ENCODE measurements around the gene TSPAN32. TPM values are rescaled to one million over a fixed set of nuclear protein-coding genes. Genes with fewer than 3 reads are reported as not detected.
A peak's percentile ranks its signal among the peaks of the same experiment; 100 is the strongest.
"Not testable (repeated sequence)": the region's sequence is repeated elsewhere in the genome, so short reads cannot be mapped to it uniquely, and the experiment has no call there.

The TSPAN32 gene
- polyA plus RNA-seq, 1 donor from 2014 or later: 7.1 TPM

DNA sequence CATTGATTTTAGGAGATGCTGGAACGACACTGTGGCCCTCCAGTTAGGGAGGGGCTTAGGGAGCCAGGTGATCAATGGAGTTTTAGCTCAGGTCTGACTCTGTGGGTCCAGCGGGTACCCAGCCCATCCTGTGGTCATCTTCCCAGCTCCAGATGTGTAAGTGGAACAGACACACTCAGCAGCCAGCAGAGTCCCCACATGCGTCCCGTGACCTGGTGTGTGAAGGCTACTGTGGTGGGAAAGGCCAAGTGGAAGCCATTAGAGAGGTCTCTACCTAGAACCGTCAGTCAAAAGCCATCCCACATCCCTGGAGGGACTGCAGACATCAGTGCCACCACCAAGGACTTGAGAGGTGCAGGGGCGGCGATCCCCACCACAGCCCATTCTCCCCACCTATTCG lies 55.4 kb downstream of the TSPAN32 start:
- Mint-ChIP-seq H3K4me1 (peaks cover 0 to 9% (median 5%) of the 10 kb centered on the region in 3 donors), H3K9me3 (no peaks in the 10 kb centered on the region), H3K27me3 (no peaks in the 10 kb centered on the region), H3K4me3 (no peak overlapping the region), H3K36me3 (no peaks in the 10 kb centered on the region), H3K27ac (no peak overlapping the region)

DNA sequence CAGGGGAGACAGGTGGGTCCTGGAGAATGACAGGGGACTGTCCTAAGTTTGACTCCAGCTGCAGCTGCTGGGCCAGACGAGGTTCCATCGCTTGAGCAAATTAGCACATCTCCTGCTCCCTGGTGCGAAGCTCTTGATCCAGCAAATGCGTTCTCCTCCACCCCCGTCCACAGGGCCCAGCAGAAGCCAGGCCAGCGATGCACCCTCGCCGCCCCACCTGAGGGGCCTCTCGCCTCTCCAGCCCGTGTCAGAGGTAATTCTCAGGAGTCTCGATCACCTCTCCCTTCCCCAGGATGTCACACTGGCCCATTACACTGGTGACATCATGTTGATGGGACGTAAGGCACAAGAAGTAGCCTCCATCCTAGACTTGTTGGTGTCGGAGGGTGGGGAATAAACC lies 55.8 kb downstream of the TSPAN32 start:
- H3K36me3 Mint-ChIP-seq, H3K27ac Mint-ChIP-seq, H3K27me3 Mint-ChIP-seq, H3K9me3 Mint-ChIP-seq, H3K4me3 Mint-ChIP-seq, H3K4me1 Mint-ChIP-seq: not testable (repeated sequence)

DNA sequence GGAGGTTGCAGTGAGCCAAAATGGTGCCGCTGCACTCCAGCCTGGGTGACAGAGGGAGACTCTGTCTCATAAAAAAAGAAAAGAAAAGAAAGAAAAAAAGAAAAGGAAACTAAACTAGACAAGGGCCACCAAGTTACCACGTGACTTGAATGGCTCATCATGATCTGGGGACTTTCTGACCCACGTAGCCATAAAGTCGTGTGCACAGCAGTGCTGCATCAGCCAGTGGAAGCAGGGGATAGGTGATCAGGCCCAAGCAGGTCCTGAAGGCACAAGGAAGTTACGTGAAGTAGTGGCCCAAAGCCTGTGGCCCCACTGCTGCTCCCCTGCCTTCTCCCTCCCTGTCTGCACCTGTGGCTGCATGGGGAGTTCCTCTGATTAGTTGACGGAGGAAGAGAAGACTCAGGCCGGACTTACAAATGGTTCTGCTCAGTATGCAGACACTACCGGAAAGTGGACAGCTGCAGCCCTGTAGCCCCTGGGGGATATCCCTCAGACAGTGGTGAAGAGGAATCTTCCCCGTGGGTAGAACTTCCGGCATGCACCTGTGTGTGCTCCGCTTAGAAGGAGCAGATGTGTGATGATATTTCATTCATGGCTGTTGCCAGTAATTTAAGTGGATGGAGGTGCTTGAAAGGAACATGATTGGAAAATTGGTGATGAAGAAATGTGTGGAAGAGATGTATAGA lies 57.1 kb downstream of the TSPAN32 start:
- Mint-ChIP-seq H3K9me3 (no peaks in the 10 kb centered on the region), H3K27me3 (no peaks in the 10 kb centered on the region), H3K4me3 (no peak overlapping the region), H3K4me1 (peaks cover 0 to 9% (median 5%) of the 10 kb centered on the region in 3 donors), H3K36me3 (no peaks in the 10 kb centered on the region), H3K27ac (peak overlapping the region in 1 of 3 donors; percentile 86)

DNA sequence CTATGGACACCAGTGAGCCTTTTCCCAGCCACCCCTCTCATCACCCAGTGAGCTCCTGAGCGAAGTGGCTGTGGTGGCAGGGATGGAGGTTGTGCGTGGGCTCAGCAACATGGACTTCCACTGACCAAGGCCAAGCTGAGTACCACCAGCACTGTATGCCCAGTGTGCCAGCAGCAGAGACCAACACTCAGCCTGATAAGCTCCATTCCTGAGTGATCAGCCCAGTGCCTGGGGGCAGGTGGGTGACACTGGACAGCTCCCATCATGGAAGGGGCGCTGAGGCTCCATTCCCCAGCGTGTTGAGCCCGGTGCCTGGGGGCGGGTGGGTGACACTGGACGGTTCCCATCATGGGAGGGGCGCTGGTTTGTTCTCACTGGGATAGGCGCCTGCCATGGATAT lies 57.7 kb downstream of the TSPAN32 start:
- Mint-ChIP-seq H3K27ac (no peak overlapping the region), H3K4me3 (no peak overlapping the region), H3K9me3 (no peaks in the 10 kb centered on the region), H3K4me1 (peaks cover 0 to 9% (median 5%) of the 10 kb centered on the region in 3 donors), H3K36me3 (no peaks in the 10 kb centered on the region), H3K27me3 (no peaks in the 10 kb centered on the region)

DNA sequence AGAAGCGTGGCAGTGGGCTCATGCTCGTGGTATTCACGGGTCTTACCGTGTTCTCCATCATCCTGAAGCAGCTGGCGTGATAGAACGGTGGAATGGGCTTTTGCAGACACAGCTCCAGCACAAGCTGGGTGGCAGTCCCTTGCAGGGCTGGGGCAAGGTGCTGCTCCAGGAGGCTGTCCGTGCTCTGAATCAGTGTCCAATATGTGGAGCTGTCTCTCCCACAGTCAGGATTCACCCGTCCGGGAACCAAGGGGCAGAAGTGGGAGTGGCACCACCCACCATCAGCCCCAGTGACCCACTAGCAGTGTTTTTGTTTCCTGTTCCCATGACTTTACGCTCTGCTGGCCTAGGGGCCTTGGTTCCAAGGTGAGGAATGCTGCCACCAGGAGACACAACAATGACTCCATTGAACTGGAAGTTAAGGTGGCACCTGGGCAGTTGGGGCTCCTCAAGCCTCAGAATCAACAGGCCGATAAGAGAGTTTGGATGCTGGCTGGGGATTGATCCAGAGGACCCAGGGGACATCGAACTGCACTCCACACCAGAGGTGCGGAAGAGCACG lies 58.3 kb downstream of the TSPAN32 start:
- no peak overlapping the region for H3K4me3 Mint-ChIP-seq
- H3K27me3 Mint-ChIP-seq: no peaks in the 10 kb centered on the region
- H3K36me3 Mint-ChIP-seq: peaks cover 1% of the 10 kb centered on the region
- H3K27ac Mint-ChIP-seq: no peak overlapping the region
- H3K4me1 Mint-ChIP-seq: peaks cover 0 to 9% (median 6%) of the 10 kb centered on the region in 3 donors
- H3K9me3 Mint-ChIP-seq: no peaks in the 10 kb centered on the region

DNA sequence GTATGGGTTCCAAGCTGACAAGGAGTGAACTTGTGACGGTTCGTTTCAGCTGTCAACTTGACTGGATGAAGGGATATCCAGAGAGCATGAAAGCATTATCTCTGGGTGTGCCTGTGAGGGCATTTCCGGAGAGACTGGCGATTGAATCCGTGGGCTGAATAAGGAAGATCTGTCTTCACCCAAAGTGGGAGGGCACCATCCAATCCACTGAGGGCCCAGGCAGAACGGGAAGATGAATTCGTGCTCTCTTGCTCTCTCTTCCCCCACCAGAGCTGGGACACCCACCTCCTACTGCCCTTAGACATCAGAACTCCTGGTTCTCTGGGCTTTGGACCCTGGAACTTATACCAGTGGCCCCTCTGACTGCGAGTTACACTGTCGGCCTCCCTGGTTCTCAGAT lies 59.8 kb downstream of the TSPAN32 start:
- peaks cover 2% of the 10 kb centered on the region for H3K36me3 Mint-ChIP-seq
- H3K27ac Mint-ChIP-seq: no peak overlapping the region
- H3K4me3 Mint-ChIP-seq: no peak overlapping the region
- H3K4me1 Mint-ChIP-seq: peaks cover 0 to 7% (median 6%) of the 10 kb centered on the region in 3 donors
- H3K27me3 Mint-ChIP-seq: no peaks in the 10 kb centered on the region
- H3K9me3 Mint-ChIP-seq: no peaks in the 10 kb centered on the region

DNA sequence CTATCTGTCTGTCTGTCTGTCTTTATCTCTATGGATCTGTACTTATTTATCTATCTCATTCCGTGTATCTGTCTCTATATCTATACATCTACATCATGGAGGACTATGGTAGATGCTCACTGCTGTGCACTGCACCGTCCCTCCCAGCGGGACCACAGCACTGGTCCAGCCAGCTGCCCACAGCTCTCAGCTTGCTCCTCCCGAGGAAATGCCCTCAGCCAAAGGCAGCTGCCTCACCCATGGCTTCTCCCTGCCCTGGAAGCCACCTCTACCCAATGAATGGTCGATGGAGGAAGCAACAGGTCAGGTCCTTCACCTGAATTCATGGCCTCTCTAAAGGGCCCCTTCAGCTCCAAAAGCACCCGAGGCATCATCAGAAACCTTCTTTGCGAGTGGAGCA lies 60.6 kb downstream of the TSPAN32 start:
- H3K36me3 Mint-ChIP-seq: peaks cover 2% of the 10 kb centered on the region
- no peak overlapping the region for H3K4me3 Mint-ChIP-seq
- peaks cover 0 to 9% (median 6%) of the 10 kb centered on the region in 3 donors for H3K4me1 Mint-ChIP-seq
- no peaks in the 10 kb centered on the region for H3K9me3 Mint-ChIP-seq
- no peaks in the 10 kb centered on the region for H3K27me3 Mint-ChIP-seq
- H3K27ac Mint-ChIP-seq: no peak overlapping the region

DNA sequence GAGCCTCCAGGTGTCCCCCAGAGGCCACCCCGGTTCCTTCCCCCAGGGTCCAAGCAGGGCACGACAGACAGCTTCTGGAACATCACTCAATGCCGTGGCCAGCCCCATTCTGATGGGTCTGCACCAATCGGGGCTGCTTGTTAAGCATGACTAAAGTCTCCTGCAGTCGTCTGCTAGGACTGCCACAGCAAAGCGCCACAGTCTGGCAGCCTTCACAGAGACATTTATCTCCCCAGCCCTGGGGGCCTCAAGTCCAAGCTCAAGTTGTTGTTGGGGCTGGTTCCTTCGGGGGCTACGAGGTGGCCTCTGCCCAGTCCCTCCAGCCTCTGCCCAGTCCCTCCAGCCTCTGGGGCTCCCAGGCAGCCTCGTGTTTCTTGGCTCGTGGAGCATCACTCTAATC lies 61.3 kb downstream of the TSPAN32 start:
- H3K4me3 Mint-ChIP-seq: no peak overlapping the region
- H3K27ac Mint-ChIP-seq: no peak overlapping the region
- H3K4me1 Mint-ChIP-seq: peaks cover 0 to 9% (median 6%) of the 10 kb centered on the region in 3 donors
- H3K36me3 Mint-ChIP-seq: peaks cover 2% of the 10 kb centered on the region
- H3K9me3 Mint-ChIP-seq: no peaks in the 10 kb centered on the region
- no peaks in the 10 kb centered on the region for H3K27me3 Mint-ChIP-seq

DNA sequence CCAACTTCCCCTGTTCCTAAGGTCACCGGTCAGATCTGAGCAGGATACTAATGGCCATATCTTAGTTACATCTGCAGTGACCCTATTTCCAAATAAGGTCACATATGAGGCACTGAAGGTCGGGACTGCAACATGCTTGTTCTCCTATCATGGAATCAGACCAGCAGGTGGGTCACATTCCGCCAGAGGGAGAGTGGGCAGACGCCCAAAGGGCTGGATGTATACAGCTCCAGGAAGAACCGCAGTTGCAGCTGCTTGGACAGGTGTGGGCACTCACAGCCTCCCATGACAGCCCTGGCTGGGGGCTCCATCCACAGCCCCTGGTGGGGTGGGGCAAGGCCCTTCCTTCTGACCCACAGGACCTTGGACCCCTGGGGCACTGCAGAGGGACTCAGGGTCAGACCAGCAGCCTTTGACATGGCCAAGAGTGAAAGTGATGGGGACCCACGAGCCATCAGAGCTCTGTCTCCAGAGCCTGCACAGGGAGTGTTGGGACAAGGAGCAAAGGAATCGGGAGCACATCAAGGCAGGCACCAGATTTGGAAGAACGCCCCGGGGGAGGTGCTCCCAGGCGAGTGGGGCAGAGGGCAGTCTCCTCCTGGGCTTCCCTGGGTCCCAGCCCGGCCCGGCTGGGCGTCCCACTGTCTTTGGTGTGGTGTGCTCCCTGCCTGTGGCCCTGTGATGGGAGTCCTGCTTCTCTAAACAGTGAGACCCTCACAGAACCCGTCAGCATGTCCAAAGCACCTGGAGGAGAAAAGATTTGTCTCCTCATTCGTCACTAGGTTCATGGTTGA lies 62.0 kb downstream of the TSPAN32 start:
- Mint-ChIP-seq H3K9me3 (no peaks in the 10 kb centered on the region), H3K36me3 (peaks cover 2% of the 10 kb centered on the region), H3K27ac (no peak overlapping the region), H3K4me3 (no peak overlapping the region), H3K4me1 (peaks cover 0 to 8% (median 6%) of the 10 kb centered on the region in 3 donors), H3K27me3 (no peaks in the 10 kb centered on the region)

DNA sequence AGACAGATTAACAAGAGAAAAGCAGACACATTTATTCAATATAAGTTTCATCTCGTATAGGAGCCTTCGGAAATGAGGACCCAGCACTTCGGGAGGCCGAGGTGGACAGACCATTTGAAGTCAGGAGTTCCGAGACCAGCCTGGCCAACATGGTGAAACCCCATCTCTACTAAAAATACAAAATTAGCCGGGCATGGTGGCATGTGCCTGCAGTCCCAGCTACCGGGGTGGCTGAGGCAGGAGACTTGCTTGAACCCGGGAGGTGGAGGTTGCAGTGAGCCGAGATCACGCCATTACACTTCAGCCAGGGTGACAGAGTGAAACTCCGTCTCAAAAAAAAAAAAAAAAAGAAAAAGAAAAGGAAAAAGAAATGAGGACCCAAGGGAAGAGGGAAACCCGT lies 62.6 kb downstream of the TSPAN32 start:
- not testable (repeated sequence) for H3K36me3 Mint-ChIP-seq, H3K9me3 Mint-ChIP-seq, H3K4me1 Mint-ChIP-seq, H3K4me3 Mint-ChIP-seq, H3K27ac Mint-ChIP-seq, H3K27me3 Mint-ChIP-seq

DNA sequence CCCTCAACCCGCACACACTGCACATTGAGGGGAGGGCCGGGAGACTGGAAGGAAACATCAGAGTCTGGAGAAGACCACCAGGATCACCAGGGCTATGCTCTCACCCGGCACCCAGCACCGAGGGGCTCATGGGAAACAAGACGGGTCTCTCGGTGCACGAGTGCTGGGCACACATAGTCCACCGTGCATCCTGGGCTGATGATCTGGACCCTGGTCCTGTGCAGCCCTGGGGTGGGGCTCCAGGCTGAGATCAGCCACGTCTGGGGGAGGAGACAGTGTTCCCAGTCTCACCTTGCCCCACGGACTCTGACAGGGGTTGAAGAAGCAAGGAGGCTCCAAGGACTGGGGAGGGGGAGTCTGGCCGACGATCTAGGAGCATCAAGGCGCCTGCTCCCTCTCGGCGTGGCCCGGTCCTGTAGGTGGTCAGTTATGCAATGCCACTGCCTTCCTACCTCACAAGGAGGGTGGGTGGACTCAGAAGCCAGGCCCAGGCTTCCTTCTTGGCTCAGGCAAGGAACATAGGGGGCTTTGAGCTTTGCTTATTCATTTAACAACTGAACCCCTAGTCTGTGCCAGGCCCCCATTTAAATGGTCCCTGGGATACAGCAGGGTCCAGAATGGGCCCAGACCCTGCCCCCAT lies 63.9 kb downstream of the TSPAN32 start:
- peaks cover 2% of the 10 kb centered on the region for H3K36me3 Mint-ChIP-seq

DNA sequence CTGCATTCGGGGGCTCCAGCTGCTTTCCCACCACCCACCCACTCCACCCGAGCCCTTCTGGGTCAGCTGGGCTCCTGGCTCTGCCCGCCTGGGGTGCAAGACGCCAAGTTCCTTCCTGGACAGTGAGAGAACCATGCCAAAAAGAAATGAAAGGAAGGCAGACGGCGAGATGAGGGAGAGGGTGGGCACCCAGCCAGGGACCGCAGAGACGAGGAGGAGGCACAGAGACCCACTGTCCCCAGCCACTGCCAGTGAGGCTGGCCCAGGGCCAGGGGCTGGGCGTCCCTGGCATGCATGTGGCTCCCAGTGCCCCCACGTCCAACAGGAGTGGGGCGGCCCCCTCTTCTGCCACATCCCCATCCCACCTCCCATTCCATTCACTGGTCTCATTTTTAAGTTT lies 64.5 kb downstream of the TSPAN32 start:
- Mint-ChIP-seq H3K27ac (no peak overlapping the region), H3K4me1 (peaks cover 0 to 2% (median 1%) of the 10 kb centered on the region in 3 donors), H3K27me3 (no peaks in the 10 kb centered on the region), H3K36me3 (peaks cover 2% of the 10 kb centered on the region), H3K9me3 (no peaks in the 10 kb centered on the region), H3K4me3 (no peak overlapping the region)

More for the DNA sequence above, 63.9 kb downstream of the TSPAN32 start:
- Mint-ChIP-seq H3K9me3 (no peaks in the 10 kb centered on the region), H3K27me3 (no peaks in the 10 kb centered on the region), H3K4me1 (peaks cover 0 to 3% (median 2%) of the 10 kb centered on the region in 3 donors), H3K4me3 (no peak overlapping the region), H3K27ac (no peak overlapping the region)

DNA sequence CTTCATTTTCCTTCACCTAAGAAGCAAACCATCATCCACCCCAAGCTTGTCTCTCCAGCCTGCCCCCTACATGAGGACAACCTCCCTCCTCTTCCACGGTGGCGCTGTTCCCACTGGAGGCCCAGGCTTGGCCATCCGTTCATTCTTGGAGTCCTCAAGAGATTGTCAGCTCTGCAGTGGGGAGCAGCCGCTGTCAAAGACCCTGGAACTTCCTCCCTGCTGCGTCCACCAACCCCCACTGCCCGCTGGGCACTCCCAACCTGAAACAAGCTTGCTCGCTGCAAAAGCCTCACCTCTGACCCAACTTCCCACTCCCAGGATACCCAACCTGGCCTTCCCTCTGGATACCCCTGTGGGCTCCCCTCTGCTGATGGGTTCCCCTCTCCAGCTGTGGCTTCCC lies 64.9 kb downstream of the TSPAN32 start:
- Mint-ChIP-seq H3K9me3 (peaks cover 0 to 4% (median 3%) of the 10 kb centered on the region in 3 donors), H3K27me3 (no peaks in the 10 kb centered on the region), H3K36me3 (peaks cover 2% of the 10 kb centered on the region), H3K4me3 (no peak overlapping the region), H3K27ac (no peak overlapping the region), H3K4me1 (peaks cover 0 to 2% (median 1%) of the 10 kb centered on the region in 3 donors)

DNA sequence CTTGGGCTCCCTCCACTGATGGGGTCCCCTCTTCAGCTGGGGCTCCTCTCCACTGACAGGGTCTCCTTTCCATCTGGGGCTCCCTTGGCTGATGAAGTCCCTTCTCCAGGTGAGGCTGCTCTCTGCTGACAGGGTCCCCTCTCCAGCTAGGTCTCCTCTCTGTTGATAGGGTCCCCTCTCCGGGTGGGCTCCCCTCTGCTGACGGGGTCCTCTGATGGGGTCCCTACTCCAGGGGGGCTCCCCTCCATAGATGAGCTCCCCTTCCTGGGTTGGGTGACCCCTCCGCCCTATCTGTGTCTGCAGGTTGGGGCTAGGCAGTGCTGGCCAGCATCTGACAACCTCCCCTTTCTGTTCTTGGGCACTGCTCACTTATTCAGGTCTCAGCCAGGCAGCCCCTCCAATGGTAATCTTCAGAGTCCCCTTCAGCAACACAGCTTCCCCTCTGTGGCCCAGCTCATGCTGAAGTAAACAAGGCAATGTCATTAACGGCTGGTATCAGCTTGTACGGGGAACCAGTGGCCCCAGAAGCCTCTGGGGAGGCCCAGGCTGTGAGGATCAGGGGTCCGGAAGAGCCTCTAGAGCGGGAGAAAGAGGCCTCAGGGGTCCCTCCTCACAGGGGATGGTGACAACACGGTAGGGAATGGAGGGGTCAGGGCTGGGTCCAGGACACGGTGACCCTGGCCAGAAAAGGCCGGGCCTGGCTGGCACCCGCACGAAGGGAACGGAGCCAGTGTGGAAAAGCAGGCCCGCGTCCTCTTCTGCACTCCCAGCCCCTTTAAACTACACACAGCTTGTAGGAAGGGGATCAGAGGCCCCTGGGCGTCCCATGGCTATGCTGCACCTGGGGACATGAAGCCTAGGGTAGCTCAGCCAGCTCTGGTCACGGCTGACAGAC lies 65.7 kb downstream of the TSPAN32 start:
- Mint-ChIP-seq H3K4me3 (no peak overlapping the region), H3K27ac (no peak overlapping the region), H3K4me1 (peaks cover 0 to 2% (median 1%) of the 10 kb centered on the region in 3 donors)

More for the DNA sequence above, 65.7 kb downstream of the TSPAN32 start:
- Mint-ChIP-seq H3K27me3 (no peaks in the 10 kb centered on the region), H3K9me3 (peaks cover 0 to 5% (median 4%) of the 10 kb centered on the region in 3 donors), H3K36me3 (peaks cover 2% of the 10 kb centered on the region)
